HepG2 (cell line): ENCODE results near the gene LENEP. TPM values are rescaled to one million over a fixed set of nuclear protein-coding genes. Genes with fewer than 3 reads are reported as not detected.
A peak's percentile ranks its signal among the peaks of the same experiment; 100 is the strongest.

Experiments
- ARID2 ChIP-seq: sonication (generic); formaldehyde crosslinking; IDR thresholded peaks from 2 replicates; pipeline ENCODE4 v1.8.1; 2022; ENCODE audit warnings: mild to moderate bottlenecking, missing genetic modification reagents, borderline replicate concordance
- FOSL1 ChIP-seq: sonication (generic); formaldehyde crosslinking; IDR thresholded peaks from 2 replicates; pipeline ENCODE4 v1.9.0; 2021; ENCODE audit warnings: missing genetic modification reagents, borderline replicate concordance
- FOXA3 ChIP-seq: IDR thresholded peaks from 2 replicates; pipeline ENCODE4 v1.6.1; 2016; ENCODE audit warnings: missing genetic modification reagents, missing compliant biosample characterization
- FOXC1 ChIP-seq: sonication (generic); formaldehyde crosslinking; IDR thresholded peaks from 2 replicates; pipeline ENCODE4 v1.8.0; 2022; ENCODE audit warnings: mild to moderate bottlenecking, missing genetic modification reagents, borderline replicate concordance
- HNRNPK ChIP-seq: fragments of 200-400 bp; formaldehyde crosslinking; IDR thresholded peaks from 2 replicates; pipeline ENCODE4 v1.6.1; 2018; ENCODE audit warnings: low read length, low read depth, moderate library complexity, mild to moderate bottlenecking; ENCODE audit not compliant: poor library complexity, severe bottlenecking
- HOXA5 ChIP-seq: sonication (generic); formaldehyde crosslinking; IDR thresholded peaks from 2 replicates; pipeline ENCODE4 v1.4.0; 2020; ENCODE audit warnings: missing genetic modification reagents
- KAT7 ChIP-seq: IDR thresholded peaks from 2 replicates; pipeline ENCODE4 v1.6.1; 2018; ENCODE audit warnings: borderline replicate concordance, missing compliant biosample characterization
- NR2F2 ChIP-seq: IDR thresholded peaks from 2 replicates; pipeline ENCODE4 v1.6.1; 2012; ENCODE audit warnings: low read depth, inconsistent platforms, borderline replicate concordance
- NRL ChIP-seq: sonication (generic); formaldehyde crosslinking; IDR thresholded peaks from 2 replicates; pipeline ENCODE4 v1.5.0; 2020; ENCODE audit warnings: missing genetic modification reagents, mild to moderate bottlenecking, moderate library complexity, borderline replicate concordance
- PRDM15 ChIP-seq: sonication (generic); formaldehyde crosslinking; IDR thresholded peaks from 2 replicates; pipeline ENCODE4 v1.4.0; 2020; ENCODE audit warnings: missing genetic modification reagents
- RBM22 ChIP-seq: fragments of 200-400 bp; formaldehyde crosslinking; optimal IDR thresholded peaks from 2 replicates; pipeline ENCODE3; 2017; ENCODE audit warnings: mild to moderate bottlenecking, low read length, moderate library complexity
- RORA ChIP-seq: sonication (generic); formaldehyde crosslinking; IDR thresholded peaks from 2 replicates; pipeline ENCODE4 v1.5.0; 2020; ENCODE audit warnings: mild to moderate bottlenecking, missing genetic modification reagents, moderate library complexity
- TFE3 ChIP-seq: IDR thresholded peaks from 2 replicates; pipeline ENCODE4 v1.6.1; 2016
- ZNF101 ChIP-seq: sonication (generic); formaldehyde crosslinking; IDR thresholded peaks from 2 replicates; pipeline ENCODE4 v1.4.0; 2020; ENCODE audit warnings: mild to moderate bottlenecking, low read depth, missing genetic modification reagents, borderline replicate concordance
- ZNF33A ChIP-seq: sonication (generic); formaldehyde crosslinking; IDR thresholded peaks from 2 replicates; pipeline ENCODE4 v1.5.1; 2020; ENCODE audit warnings: missing genetic modification reagents, mild to moderate bottlenecking, moderate library complexity, borderline replicate concordance
- ZNF652 ChIP-seq: IDR thresholded peaks from 2 replicates; pipeline ENCODE4 v1.6.1; 2016; ENCODE audit warnings: low read depth, borderline replicate concordance
- ZNF737 ChIP-seq: sonication (generic); formaldehyde crosslinking; IDR thresholded peaks from 2 replicates; pipeline ENCODE4 v1.5.0; 2020; ENCODE audit warnings: missing genetic modification reagents, mild to moderate bottlenecking, borderline replicate concordance
- ZNF780A ChIP-seq: sonication (generic); formaldehyde crosslinking; IDR thresholded peaks from 2 replicates; pipeline ENCODE4 v1.8.0; 2022; ENCODE audit warnings: mild to moderate bottlenecking, missing genetic modification reagents, moderate library complexity
- ZNF839 ChIP-seq: sonication (generic); formaldehyde crosslinking; IDR thresholded peaks from 2 replicates; pipeline ENCODE4 v1.4.0; 2020; ENCODE audit warnings: missing genetic modification reagents, mild to moderate bottlenecking, borderline replicate concordance
- polyA plus RNA-seq, 8 experiments: library from polyadenylated mRNA; depleted of rRNA in 3 of 8; stranded (reverse) in 7 of 8; unstranded in 1 of 8; fragments of >200 nt; fragmentation: Illumina TruSeq in 4 of 8; extraction: Trizol in 4 of 8; gene quantifications; 2 replicates each; pipeline versions ENCODE4 v1.2.1 to v1.2.3, GENCODE V29; 2011 to 2016; ENCODE audit warnings: low read depth in 4 of 8, missing spikeins in 1 of 8, mixed read lengths in 1 of 8; ENCODE audit not compliant: insufficient read depth in 1 of 8
- total RNA-seq, 5 experiments: library from RNA; depleted of rRNA; stranded (reverse); fragments of >200 nt; fragmentation: Illumina TruSeq; extraction: Trizol; gene quantifications; 2 replicates each; pipeline ENCODE4 v1.2.3, GENCODE V29; 2016; ENCODE audit warnings: low read depth in 1 of 5
- TF ChIP-seq, protein P1 (sequence below): sonication (generic); formaldehyde crosslinking; conservative IDR thresholded peaks from 2 replicates; pipeline ENCODE4 v1.8.0; 2022; ENCODE audit warnings: low read depth, missing genetic modification reagents
- TF ChIP-seq, protein P2 (sequence below): sonication (generic); formaldehyde crosslinking; IDR thresholded peaks from 2 replicates; pipeline ENCODE4 v1.5.1; 2020; ENCODE audit warnings: missing genetic modification reagents, mild to moderate bottlenecking, borderline replicate concordance
- TF ChIP-seq, protein P3 (sequence below): sonication (generic); formaldehyde crosslinking; IDR thresholded peaks from 2 replicates; pipeline ENCODE4 v1.4.0; 2020; ENCODE audit warnings: missing genetic modification reagents

The LENEP gene
- total and polyA plus RNA-seq, 2 of the 13 experiments (the other 11 are each of a cell fraction or from before 2014, with no cell fraction given), result 0.29 TPM; not detected in 1

- TF ChIP-seq FOXC1, result no peak
- TF ChIP-seq ZNF33A, result no peak
- no peak for TF ChIP-seq ZNF839 (CRISPR knock-in tag)
- TF ChIP-seq ZNF737 (CRISPR knock-in tag), result no peak
- no peak for TF ChIP-seq TFE3
- no peak for TF ChIP-seq RORA (CRISPR knock-in tag)
- TF ChIP-seq RBM22, result no peak
- TF ChIP-seq HNRNPK, result no peak
- TF ChIP-seq ARID2 (CRISPR knock-in tag), result peak; percentile 15; the same call in 1 of the 2 replicates
- TF ChIP-seq HOXA5 (CRISPR knock-in tag), result no peak
- TF ChIP-seq ZNF652, result no peak
- TF ChIP-seq, protein P1, sequence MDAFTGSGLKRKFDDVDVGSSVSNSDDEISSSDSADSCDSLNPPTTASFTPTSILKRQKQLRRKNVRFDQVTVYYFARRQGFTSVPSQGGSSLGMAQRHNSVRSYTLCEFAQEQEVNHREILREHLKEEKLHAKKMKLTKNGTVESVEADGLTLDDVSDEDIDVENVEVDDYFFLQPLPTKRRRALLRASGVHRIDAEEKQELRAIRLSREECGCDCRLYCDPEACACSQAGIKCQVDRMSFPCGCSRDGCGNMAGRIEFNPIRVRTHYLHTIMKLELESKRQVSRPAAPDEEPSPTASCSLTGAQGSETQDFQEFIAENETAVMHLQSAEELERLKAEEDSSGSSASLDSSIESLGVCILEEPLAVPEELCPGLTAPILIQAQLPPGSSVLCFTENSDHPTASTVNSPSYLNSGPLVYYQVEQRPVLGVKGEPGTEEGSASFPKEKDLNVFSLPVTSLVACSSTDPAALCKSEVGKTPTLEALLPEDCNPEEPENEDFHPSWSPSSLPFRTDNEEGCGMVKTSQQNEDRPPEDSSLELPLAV, result no peak
- no peak for TF ChIP-seq FOXA3 (CRISPR knock-in tag)
- no peak for TF ChIP-seq PRDM15
- no peak for TF ChIP-seq NRL (CRISPR knock-in tag)
- no peak for TF ChIP-seq ZNF101
- TF ChIP-seq, protein P2, sequence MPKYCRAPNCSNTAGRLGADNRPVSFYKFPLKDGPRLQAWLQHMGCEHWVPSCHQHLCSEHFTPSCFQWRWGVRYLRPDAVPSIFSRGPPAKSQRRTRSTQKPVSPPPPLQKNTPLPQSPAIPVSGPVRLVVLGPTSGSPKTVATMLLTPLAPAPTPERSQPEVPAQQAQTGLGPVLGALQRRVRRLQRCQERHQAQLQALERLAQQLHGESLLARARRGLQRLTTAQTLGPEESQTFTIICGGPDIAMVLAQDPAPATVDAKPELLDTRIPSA (CRISPR knock-in tag), result no peak
- no peak for TF ChIP-seq FOSL1
- no peak for TF ChIP-seq KAT7 (CRISPR knock-in tag)
- no peak for TF ChIP-seq ZNF780A (CRISPR knock-in tag)
- 0 out of 2 replicates have a peak, but pooled peaks have one; percentile 10 for TF ChIP-seq NR2F2
- TF ChIP-seq, protein P3, sequence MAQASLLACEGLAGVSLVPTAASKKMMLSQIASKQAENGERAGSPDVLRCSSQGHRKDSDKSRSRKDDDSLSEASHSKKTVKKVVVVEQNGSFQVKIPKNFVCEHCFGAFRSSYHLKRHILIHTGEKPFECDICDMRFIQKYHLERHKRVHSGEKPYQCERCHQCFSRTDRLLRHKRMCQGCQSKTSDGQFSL (CRISPR knock-in tag), result no peak
Measured at GRCh38 chr1:154943649-154944400, 49.6 kb upstream of the LENEP start (continued).
